ENCODE results near the gene CAPS.

The CAPS gene

GRCh38 chr19:5934774-5935472, 20.9 kb downstream of the CAPS start:
- DNase-seq (ENCODE audit: low read depth): no peak

GRCh38 chr19:5935473-5936291, 21.6 kb downstream of the CAPS start:
- DNase-seq (ENCODE audit: low read depth): no peak

DNA sequence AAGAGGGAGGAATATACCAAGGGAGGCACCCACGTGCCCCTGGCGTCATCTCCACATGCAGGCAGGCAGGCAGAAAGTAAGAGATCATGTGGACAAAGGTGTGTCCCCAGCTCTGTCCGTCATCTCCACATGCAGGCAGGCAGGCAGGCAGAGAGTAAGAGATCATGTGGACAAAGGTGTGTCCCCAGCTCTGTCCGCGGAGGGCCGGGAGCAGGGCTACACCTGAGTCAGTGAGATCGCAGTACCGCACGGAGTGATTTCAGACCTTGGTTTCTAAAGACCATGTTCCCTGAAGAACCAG, 22.2 kb downstream of the CAPS start:
- DNase-seq (ENCODE audit: low read depth): no peak

GRCh38 chr19:5937550-5937949, 23.5 kb downstream of the CAPS start:
- DNase-seq (ENCODE audit: low read depth): no peak

DNA sequence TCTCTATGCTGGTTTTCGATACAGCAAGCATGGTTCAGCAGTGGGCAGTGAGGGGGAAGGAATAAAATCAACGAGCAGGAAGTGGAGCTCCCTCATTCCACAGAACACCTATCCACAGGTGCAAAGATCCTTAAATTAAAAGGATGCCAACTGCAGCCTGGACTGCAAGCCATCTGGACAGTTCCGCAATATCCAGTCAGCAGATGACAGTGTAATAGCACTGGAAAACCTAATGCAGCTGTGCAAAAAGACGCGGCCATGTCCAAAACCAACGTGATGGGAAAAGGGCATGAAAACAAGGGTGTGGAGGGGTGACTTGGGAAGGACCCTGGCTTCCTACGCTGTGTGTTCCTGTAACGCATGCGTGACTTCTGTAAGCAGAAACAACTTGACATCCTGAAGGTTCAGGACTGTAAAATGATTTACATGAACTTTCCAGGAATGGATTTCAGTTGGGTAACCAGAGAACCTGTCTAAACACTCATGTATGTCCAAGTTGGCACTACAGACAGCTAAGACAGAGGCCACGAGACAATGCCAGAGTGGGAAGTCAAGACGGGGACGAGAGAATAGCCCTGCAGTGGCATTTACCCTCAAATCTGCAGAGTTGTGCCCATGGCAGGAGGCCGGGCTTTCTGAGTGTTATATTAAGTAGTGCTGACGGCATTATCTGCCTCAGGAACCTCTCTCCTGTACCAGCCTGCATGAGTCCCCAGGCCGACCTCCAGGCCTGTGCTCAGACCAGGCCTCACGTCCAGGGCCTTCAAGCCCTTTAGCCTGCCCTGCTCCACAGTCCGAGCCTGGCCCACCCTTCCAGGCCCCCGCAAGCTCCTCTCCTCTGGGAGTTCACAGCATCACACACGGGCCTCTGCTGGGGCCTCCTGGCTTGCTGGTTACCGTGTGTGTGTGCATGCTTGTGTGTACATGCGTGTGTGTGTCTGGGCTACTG, 26.5 kb downstream of the CAPS start:
- no peak for DNase-seq (ENCODE audit: low read depth)

DNA sequence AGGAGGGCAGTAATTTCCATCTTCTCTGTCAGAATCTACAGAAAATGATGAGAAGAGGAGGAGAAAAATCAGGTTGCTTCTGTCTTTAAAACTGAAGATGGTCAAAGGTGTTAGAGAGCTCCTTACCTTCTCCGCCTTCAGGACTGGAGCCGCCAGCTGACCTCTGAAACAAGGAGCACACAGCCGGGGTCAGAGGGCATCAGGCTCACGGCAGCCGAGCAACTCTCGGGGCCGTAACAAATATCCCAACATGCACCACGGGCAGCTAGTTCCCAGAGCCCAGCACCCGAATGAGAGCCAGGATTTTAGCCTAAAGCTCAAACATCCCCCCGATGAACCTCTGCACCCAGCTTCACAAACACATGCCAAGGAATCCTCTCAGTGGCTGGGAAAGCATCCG, 27.6 kb downstream of the CAPS start:
- no peak for DNase-seq (ENCODE audit: low read depth)

DNA sequence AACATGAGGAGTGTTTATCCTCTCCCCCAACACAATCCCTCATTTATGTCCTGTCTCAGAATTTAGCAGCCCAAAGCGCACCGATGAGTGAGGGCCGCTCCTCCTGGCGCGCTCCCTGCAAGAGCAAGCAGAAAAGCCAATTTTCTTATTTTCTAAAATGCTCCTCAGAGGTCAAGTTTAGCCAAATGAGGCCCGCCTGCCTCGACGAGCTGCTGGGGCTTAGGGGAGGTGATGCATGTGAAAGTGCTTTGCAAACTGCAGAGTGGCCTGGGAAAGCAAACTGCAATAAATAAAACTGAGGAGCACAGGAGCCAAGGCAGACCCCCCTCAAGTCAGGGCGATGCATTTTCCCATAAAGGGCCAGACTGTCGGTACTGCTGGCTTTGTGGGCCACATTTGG, 29.0 kb downstream of the CAPS start:
- no peak for DNase-seq (ENCODE audit: low read depth)

DNA sequence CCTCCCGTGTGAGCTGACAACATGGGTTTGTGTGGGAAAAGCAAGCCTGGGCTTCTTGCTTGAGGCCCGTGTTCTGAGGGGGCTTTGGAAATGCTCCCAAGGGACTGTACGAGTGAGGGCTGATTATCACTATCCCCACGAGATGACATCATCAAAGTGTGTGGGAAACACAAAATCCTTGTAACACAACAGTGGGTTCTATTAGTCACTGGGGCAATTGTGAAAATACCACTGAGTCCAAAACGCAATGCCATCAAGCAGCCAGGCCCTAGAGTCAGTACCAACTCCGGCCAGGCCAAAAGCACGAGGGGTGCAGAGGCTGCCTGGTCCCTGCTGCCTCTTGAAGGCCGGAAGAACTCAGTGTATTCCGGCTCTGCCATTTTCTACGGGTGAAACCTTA, 29.6 kb downstream of the CAPS start:
- DNase-seq (ENCODE audit: low read depth): no peak

- no peak for DNase-seq (ENCODE audit: low read depth)
Measured at GRCh38 chr19:5947435-5947834, 33.4 kb downstream of the CAPS start.

DNA sequence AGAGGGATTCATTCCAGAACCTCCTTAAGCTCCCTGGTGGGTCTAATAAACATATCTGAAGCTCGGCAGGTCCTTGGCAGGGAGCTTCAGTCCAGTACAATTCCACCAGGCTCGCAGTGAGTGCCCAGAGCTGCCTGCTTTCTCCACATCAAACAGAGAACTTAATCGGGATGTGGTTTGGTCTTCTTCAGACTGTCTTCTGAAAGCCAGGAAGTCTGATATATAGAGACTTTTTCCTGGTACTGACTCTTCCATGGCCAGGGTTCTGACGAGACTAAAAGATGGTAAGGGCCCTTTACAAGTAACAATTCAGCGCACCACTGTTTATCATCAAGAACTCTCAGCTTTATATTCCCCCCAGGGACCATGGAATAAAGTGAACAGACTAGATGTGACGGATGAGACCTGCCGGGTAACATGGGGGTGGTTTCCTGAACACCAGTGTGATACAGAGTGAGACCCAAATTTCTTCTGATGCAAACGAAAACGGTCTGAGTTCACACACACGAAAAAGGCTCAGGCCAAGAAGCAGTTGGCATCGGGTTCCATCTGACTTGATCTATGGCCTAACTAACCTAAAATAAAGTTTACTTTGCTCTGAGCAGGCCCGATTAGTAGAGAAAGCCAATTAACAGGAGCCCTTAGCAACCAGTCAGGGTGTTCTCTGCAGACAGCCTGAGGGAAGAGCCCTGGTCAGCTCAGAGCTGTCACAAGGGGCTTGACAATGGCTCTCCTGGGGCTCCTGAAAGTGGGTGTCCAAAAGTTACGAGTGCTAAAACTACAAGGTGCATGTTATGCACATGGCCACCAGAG, 34.9 kb downstream of the CAPS start:
- no peak for DNase-seq (ENCODE audit: low read depth)

GRCh38 chr19:5949792-5950305, 35.8 kb downstream of the CAPS start:
- DNase-seq (ENCODE audit: low read depth): peak; percentile 24

GRCh38 chr19:5950741-5951140, 36.7 kb downstream of the CAPS start:
- no peak for DNase-seq (ENCODE audit: low read depth)

DNA sequence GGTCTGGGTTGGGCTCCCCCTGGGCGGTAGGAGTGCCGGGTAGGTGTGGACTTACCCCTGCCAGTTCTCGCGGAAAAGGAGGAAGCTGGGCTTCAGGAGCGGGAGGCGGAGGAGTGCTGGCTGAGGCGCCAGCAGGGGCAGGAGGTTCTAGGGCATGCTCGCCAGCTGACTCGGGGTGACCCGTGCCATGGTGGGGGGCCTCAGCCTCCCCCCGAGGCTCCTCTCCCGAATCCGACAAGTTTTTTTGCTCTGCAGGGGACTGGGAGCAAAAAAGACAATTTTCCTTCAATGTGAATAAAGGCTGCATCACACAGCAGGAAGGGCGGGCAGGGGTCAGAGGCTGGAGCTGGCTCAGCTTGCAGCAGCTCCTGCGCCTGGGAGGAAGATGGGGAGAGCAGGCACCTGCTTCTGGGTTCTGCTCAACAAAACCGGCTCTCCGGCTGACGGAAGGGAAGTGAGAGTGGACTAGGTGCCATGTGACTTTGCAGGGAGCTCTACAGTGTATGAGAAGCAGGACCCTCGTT, 37.3 kb downstream of the CAPS start:
- no peak for DNase-seq (ENCODE audit: low read depth)

- no peak for DNase-seq (ENCODE audit: low read depth)
Measured at GRCh38 chr19:5952193-5953029, 38.4 kb downstream of the CAPS start.

DNA sequence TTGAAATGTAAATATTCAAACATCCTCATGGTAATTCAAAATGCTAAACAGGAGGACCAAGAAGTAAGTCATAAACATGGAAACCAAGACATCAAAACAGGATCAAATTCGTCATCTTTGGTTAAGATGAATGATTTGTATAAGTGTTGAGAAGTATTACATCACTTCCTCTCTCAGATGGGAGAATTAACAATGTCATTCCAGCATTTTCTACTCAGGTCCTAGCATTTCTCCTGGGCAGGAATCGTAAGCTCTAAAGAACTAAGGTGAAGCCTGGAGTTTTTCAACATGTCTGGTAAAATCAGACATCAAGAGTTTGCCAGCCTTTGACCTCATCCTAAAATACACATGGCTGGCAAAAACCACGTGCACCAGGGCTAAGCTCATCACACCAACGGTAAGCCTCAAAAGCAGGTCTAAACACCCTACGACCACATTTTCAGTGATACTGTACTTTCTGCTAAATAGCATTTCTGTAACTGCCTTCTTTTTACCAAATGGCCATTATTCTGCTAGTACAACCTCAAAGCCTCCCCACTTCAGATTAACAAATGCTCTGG, 39.1 kb downstream of the CAPS start:
- DNase-seq (ENCODE audit: low read depth): no peak

GRCh38 chr19:5953680-5954213, 39.7 kb downstream of the CAPS start:
- DNase-seq (ENCODE audit: low read depth): peak; percentile 12

- DNase-seq (ENCODE audit: low read depth): no peak
Measured at GRCh38 chr19:5954293-5954692, 40.2 kb downstream of the CAPS start.

GRCh38 chr19:5955636-5955935, 41.5 kb downstream of the CAPS start:
- DNase-seq (ENCODE audit: low read depth): no peak

DNA sequence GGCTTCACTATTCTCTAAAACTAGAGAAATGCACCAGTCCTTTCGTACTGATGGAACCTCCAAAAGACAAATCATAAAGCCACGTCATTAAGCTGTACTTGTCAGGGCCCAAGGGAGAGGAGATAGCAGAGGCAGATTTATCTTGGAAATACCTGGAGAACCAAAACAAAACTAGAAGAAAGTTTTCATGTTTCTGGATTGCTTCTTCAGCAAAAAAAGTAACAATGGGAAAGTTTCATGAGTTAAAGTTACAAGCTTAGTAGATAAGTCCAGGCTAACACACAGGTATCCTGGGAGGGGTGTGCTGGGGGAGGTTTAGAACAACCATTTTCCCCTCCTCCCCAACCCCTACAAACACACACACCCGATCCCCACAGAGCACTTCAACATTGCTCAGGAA, 42.3 kb downstream of the CAPS start:
- DNase-seq (ENCODE audit: low read depth): no peak

- DNase-seq (ENCODE audit: low read depth): no peak
Measured at GRCh38 chr19:5956728-5957127, 42.7 kb downstream of the CAPS start.

Measured in activated T-helper 1 cell treated with Interleukin-2 at 50 U/mL for 16 hours (primary cell).